Measurements from ENCODE around the gene RBM4B.

DNA sequence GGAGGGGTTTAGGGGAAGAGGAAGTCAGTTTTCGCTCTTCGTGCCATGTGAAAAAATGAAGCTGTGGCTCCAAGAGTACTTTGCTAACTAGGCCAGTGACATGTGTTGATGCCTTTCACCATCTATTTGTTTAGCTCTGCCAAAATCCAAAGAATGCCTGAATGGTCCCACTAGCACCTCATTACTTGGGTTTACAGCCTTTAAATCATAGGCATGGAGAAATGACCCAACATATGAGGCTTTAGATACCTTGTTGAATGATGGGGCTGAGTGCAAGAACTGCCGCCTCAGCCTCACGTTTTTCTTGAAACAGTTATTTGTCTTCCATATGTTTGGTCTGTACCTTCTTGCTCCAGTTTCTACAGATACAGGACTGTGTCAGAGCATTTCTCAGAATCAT is 30.9 kb downstream of the RBM4B start:
- TF ChIP-seq CHD1 (IDR thresholded peaks at IDR 0.05; ENCODE audit: low read depth, low read length), result no peak
- no peak for TF ChIP-seq POLR2A (IDR thresholded peaks at IDR 0.05; ENCODE audit: low read depth, low read length)
- TF ChIP-seq BHLHE40 (IDR thresholded peaks at IDR 0.05; ENCODE audit: low read depth, low read length), result no peak
- TF ChIP-seq, protein P1, sequence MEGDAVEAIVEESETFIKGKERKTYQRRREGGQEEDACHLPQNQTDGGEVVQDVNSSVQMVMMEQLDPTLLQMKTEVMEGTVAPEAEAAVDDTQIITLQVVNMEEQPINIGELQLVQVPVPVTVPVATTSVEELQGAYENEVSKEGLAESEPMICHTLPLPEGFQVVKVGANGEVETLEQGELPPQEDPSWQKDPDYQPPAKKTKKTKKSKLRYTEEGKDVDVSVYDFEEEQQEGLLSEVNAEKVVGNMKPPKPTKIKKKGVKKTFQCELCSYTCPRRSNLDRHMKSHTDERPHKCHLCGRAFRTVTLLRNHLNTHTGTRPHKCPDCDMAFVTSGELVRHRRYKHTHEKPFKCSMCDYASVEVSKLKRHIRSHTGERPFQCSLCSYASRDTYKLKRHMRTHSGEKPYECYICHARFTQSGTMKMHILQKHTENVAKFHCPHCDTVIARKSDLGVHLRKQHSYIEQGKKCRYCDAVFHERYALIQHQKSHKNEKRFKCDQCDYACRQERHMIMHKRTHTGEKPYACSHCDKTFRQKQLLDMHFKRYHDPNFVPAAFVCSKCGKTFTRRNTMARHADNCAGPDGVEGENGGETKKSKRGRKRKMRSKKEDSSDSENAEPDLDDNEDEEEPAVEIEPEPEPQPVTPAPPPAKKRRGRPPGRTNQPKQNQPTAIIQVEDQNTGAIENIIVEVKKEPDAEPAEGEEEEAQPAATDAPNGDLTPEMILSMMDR (conservative IDR thresholded peaks at IDR 0.05; ENCODE audit: low read depth, low read length), result no peak
- TF ChIP-seq, protein P2, sequence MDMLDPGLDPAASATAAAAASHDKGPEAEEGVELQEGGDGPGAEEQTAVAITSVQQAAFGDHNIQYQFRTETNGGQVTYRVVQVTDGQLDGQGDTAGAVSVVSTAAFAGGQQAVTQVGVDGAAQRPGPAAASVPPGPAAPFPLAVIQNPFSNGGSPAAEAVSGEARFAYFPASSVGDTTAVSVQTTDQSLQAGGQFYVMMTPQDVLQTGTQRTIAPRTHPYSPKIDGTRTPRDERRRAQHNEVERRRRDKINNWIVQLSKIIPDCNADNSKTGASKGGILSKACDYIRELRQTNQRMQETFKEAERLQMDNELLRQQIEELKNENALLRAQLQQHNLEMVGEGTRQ (IDR thresholded peaks at IDR 0.05; ENCODE audit: low read depth, low read length), result no peak
- TF ChIP-seq MXI1 (IDR thresholded peaks at IDR 0.05; ENCODE audit: borderline replicate concordance, low read depth, low read length), result no peak
- TF ChIP-seq, protein P3, sequence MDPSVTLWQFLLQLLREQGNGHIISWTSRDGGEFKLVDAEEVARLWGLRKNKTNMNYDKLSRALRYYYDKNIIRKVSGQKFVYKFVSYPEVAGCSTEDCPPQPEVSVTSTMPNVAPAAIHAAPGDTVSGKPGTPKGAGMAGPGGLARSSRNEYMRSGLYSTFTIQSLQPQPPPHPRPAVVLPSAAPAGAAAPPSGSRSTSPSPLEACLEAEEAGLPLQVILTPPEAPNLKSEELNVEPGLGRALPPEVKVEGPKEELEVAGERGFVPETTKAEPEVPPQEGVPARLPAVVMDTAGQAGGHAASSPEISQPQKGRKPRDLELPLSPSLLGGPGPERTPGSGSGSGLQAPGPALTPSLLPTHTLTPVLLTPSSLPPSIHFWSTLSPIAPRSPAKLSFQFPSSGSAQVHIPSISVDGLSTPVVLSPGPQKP (IDR thresholded peaks at IDR 0.05; ENCODE audit: borderline replicate concordance, low read depth, low read length), result no peak
- TF ChIP-seq RCOR1 (IDR thresholded peaks at IDR 0.05; ENCODE audit: insufficient replicate concordance, low read length), result no peak
- TF ChIP-seq RAD21 (IDR thresholded peaks at IDR 0.05; ENCODE audit: low read length), result no peak
- no peak for TF ChIP-seq SMC3 (IDR thresholded peaks at IDR 0.05; ENCODE audit: low read depth, low read length)
- TF ChIP-seq MAFK (IDR thresholded peaks at IDR 0.05; ENCODE audit: low read depth, low read length), result no peak
